Sigmoid colon (tissue), 4 donors: Measurements from ENCODE around the gene SLC31A1.

Experiments
- CTCF ChIP-seq, 4 experiments: fragments of 450-650 bp in 3 of 4; fragments of 200-600 bp in 1 of 4; IDR thresholded peaks; one replicate each; pipeline ENCODE4 v1.5.1; 2016 to 2019; ENCODE audit warnings: antibody characterized with exemption in 4 of 4, mild to moderate bottlenecking in 3 of 4, moderate library complexity in 2 of 4
- EP300 ChIP-seq, 4 donors: sonication (generic); formaldehyde crosslinking; IDR thresholded peaks; one replicate each; pipeline ENCODE4 v1.6.1; 2017; ENCODE audit warnings: antibody characterized with exemption in 4 of 4
- POLR2A ChIP-seq, 2 donors: fragments of 450-650 bp; IDR thresholded peaks; one replicate each; pipeline ENCODE4 v1.6.1; 2016; ENCODE audit warnings: antibody characterized with exemption in 2 of 2, mild to moderate bottlenecking in 2 of 2, moderate library complexity in 2 of 2

GRCh38 chr9:113310538-113310937 is 89.2 kb downstream of the SLC31A1 start:
- TF ChIP-seq POLR2A (IDR thresholded peaks at IDR 0.05) (no peak), CTCF (IDR thresholded peaks at IDR 0.05) (no peak), EP300 (IDR thresholded peaks at IDR 0.05) (no peak)
